Measurements from ENCODE around the gene WDR45B.

WDR45B gene

GRCh38 chr17:82645516-82645915, 2.7 kb downstream of the WDR45B start:
- H3K36me3 ChIP-seq: peaks cover 55% of the 10 kb centered on the region
- no peak for DNase-seq
- no peak overlapping the region for H3K4me3 ChIP-seq (ENCODE audit: low read depth, low read length)
- H3K9me3 ChIP-seq (ENCODE audit: severe bottlenecking): no peaks in the 10 kb centered on the region
- no peak overlapping the region for H3K27ac ChIP-seq
- H3K27me3 ChIP-seq (ENCODE audit: insufficient read depth, low read depth, severe bottlenecking): no peaks in the 10 kb centered on the region
- no peak for TF ChIP-seq CTCF (IDR thresholded peaks at IDR 0.05; ENCODE audit: low read depth, low read length)

GRCh38 chr17:82644148-82644547, 4.1 kb downstream of the WDR45B start:
- H3K4me3 ChIP-seq (ENCODE audit: low read depth, low read length): no peak overlapping the region
- no peak for TF ChIP-seq CTCF (IDR thresholded peaks at IDR 0.05; ENCODE audit: low read depth, low read length)
- no peak overlapping the region for H3K27ac ChIP-seq
- no peaks in the 10 kb centered on the region for H3K9me3 ChIP-seq (ENCODE audit: severe bottlenecking)
- DNase-seq: no peak
- peaks cover 67% of the 10 kb centered on the region for H3K36me3 ChIP-seq
- no peaks in the 10 kb centered on the region for H3K27me3 ChIP-seq (ENCODE audit: insufficient read depth, low read depth, severe bottlenecking)

DNA sequence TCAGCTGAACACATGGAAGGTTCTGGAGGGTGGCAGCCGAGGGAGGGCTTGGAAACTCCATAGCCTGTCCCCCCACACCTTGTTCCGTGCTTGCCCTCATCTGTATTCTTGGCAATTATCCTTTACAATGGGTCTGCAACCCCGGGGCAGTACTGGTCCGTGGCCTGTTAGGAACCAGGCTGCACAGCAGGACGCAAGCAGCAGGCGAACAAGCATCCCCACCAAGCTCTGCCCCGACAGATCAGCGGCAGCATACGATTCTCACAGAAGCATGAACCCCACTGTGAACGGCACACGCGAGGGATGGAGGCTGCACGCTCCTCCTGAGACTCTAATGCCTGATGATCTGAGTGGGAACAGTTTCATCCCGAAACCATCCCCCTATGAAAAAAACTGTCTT, 6.2 kb downstream of the WDR45B start:
- Histone ChIP-seq H3K27me3 (ENCODE audit: insufficient read depth, low read depth, severe bottlenecking) (no peaks in the 10 kb centered on the region), H3K9me3 (ENCODE audit: severe bottlenecking) (no peaks in the 10 kb centered on the region), H3K4me3 (ENCODE audit: low read depth, low read length) (no peak overlapping the region), H3K36me3 (peaks cover 77% of the 10 kb centered on the region), H3K27ac (no peak overlapping the region)
- no peak for TF ChIP-seq CTCF (IDR thresholded peaks at IDR 0.05; ENCODE audit: low read depth, low read length)
- DNase-seq: no peak

- H3K27ac ChIP-seq: no peak overlapping the region
- no peaks in the 10 kb centered on the region for H3K27me3 ChIP-seq (ENCODE audit: insufficient read depth, low read depth, severe bottlenecking)
- H3K9me3 ChIP-seq (ENCODE audit: severe bottlenecking): no peaks in the 10 kb centered on the region
- no peak for DNase-seq
- no peak overlapping the region for H3K4me3 ChIP-seq (ENCODE audit: low read depth, low read length)
- H3K36me3 ChIP-seq: peaks cover 79% of the 10 kb centered on the region
- no peak for TF ChIP-seq CTCF (IDR thresholded peaks at IDR 0.05; ENCODE audit: low read depth, low read length)
Measured at GRCh38 chr17:82640036-82640435, 8.2 kb downstream of the WDR45B start.

DNA sequence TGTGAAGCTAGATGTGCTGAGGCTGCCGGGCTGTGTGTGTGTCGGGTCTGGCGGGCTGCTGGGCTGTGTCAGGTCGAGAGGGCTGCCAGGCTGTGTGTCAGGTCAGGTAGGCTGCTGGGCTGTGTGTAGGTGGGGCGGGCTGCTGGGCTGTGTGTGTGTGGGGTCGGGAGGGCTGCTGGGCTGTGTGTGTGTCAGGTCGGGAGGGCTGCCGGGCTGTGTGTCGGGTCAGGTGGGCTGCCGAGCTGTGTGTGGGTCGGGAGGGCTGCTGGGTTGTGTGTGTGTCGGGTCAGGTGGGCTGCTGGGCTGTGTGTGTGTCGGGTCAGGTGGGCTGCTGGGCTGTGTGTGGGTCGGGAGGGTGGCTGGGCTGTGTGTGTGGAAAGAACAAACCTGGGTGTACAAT, 8.6 kb downstream of the WDR45B start:
- Histone ChIP-seq H3K4me3 (ENCODE audit: low read depth, low read length) (no peak overlapping the region), H3K27me3 (ENCODE audit: insufficient read depth, low read depth, severe bottlenecking) (no peaks in the 10 kb centered on the region), H3K9me3 (ENCODE audit: severe bottlenecking) (no peaks in the 10 kb centered on the region), H3K36me3 (peaks cover 81% of the 10 kb centered on the region), H3K27ac (no peak overlapping the region)
- no peak for DNase-seq
- TF ChIP-seq CTCF (IDR thresholded peaks at IDR 0.05; ENCODE audit: low read depth, low read length): no peak

GRCh38 chr17:82638183-82638773, 10.0 kb downstream of the WDR45B start:
- no peak overlapping the region for H3K27ac ChIP-seq
- peaks cover 79% of the 10 kb centered on the region for H3K36me3 ChIP-seq
- no peak for DNase-seq
- H3K27me3 ChIP-seq (ENCODE audit: insufficient read depth, low read depth, severe bottlenecking): no peaks in the 10 kb centered on the region
- no peaks in the 10 kb centered on the region for H3K9me3 ChIP-seq (ENCODE audit: severe bottlenecking)
- no peak for TF ChIP-seq CTCF (IDR thresholded peaks at IDR 0.05; ENCODE audit: low read depth, low read length)
- no peak overlapping the region for H3K4me3 ChIP-seq (ENCODE audit: low read depth, low read length)
